Esophagus muscularis mucosa (tissue), 3 donors: Measurements from ENCODE around the gene KIFAP3.

Experiments
- POLR2A ChIP-seq: fragments of 450-650 bp; IDR thresholded peaks from one replicate; pipeline ENCODE4 v1.6.1; 2017; ENCODE audit warnings: antibody characterized with exemption, moderate library complexity, mild to moderate bottlenecking, low read depth
- TF ChIP-seq, protein P1 (sequence below), 3 experiments: fragments of 200-600 bp in 2 of 3; fragments of 450-650 bp in 1 of 3; sonication (generic) in 2 of 3; IDR thresholded peaks; one replicate each; pipeline ENCODE4 v1.5.1; 2017 to 2019; ENCODE audit warnings: antibody characterized with exemption in 3 of 3, mild to moderate bottlenecking in 2 of 3, moderate library complexity in 1 of 3

DNA sequence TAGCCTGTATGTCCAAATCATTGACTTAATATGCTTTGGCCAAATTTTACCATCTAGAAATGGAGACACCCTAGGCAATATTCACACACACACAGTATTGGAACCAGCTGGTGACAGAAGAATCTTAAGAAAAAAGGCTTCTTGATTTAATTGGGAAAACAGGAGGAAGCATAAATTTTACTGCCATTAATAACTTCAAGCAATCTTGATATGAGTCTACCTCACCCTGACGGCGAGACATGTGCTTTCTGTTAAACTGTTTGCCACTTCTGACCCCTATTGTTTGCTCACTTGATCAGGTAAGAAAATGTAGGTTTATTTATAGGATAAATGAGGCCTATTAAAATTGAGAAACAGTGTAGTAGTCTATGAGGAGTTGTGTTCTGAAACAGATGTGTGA, 73.2 kb downstream of the KIFAP3 start:
- TF ChIP-seq, protein P1, sequence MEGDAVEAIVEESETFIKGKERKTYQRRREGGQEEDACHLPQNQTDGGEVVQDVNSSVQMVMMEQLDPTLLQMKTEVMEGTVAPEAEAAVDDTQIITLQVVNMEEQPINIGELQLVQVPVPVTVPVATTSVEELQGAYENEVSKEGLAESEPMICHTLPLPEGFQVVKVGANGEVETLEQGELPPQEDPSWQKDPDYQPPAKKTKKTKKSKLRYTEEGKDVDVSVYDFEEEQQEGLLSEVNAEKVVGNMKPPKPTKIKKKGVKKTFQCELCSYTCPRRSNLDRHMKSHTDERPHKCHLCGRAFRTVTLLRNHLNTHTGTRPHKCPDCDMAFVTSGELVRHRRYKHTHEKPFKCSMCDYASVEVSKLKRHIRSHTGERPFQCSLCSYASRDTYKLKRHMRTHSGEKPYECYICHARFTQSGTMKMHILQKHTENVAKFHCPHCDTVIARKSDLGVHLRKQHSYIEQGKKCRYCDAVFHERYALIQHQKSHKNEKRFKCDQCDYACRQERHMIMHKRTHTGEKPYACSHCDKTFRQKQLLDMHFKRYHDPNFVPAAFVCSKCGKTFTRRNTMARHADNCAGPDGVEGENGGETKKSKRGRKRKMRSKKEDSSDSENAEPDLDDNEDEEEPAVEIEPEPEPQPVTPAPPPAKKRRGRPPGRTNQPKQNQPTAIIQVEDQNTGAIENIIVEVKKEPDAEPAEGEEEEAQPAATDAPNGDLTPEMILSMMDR (IDR thresholded peaks at IDR 0.05): no peak
- TF ChIP-seq POLR2A: no peak
